Measurements from ENCODE around the gene STRIP2.
"Not testable (repeated sequence)": the region's sequence is repeated elsewhere in the genome, so short reads cannot be mapped to it uniquely, and the experiment has no call there.

Gene STRIP2, protein sequence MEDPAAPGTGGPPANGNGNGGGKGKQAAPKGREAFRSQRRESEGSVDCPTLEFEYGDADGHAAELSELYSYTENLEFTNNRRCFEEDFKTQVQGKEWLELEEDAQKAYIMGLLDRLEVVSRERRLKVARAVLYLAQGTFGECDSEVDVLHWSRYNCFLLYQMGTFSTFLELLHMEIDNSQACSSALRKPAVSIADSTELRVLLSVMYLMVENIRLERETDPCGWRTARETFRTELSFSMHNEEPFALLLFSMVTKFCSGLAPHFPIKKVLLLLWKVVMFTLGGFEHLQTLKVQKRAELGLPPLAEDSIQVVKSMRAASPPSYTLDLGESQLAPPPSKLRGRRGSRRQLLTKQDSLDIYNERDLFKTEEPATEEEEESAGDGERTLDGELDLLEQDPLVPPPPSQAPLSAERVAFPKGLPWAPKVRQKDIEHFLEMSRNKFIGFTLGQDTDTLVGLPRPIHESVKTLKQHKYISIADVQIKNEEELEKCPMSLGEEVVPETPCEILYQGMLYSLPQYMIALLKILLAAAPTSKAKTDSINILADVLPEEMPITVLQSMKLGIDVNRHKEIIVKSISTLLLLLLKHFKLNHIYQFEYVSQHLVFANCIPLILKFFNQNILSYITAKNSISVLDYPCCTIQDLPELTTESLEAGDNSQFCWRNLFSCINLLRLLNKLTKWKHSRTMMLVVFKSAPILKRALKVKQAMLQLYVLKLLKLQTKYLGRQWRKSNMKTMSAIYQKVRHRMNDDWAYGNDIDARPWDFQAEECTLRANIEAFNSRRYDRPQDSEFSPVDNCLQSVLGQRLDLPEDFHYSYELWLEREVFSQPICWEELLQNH

DNA sequence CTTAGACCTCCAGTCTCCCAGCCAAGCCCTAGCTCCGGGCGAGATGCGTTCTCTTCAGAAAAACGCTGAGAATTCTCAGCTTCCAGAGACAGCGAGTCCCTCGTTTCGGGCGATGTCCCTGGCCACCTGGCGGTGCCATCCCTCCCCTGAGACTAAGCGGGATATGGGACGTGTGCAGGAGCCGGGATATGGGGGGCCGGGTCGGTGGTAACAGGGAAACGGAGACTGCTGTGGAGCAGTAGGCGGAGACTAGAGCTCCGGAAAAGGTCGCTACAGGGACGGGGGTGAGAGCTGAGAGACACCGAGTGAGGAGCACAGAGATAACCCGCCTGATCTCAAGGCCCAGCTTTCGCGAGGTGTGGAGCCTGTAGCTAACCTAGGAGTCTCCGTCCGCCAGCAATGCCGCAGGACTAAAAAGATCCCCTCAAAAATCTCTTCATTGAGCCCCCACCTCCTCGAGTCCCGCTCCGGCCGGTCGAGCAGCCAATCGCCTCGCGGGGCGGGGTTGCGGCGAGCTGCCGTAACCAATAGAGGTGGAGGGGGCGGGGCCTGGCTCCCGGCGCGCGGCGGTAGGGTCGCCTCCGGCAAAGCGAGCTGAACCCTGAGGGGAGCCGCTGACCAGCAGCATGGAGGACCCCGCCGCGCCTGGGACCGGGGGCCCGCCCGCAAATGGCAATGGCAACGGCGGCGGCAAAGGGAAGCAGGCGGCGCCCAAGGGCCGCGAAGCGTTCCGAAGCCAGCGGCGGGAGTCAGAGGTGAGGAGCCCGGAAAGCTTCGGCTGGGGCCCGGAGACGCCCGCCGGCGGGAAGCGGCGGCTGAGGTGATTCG lies at the start of gene STRIP2:
Gene STRIP2 (plus strand): TSS at position 586 of the 828 bp plus-strand sequence. CDS start 41 bp downstream, at position 627.
- DNase-seq = peak; percentile 96

DNA sequence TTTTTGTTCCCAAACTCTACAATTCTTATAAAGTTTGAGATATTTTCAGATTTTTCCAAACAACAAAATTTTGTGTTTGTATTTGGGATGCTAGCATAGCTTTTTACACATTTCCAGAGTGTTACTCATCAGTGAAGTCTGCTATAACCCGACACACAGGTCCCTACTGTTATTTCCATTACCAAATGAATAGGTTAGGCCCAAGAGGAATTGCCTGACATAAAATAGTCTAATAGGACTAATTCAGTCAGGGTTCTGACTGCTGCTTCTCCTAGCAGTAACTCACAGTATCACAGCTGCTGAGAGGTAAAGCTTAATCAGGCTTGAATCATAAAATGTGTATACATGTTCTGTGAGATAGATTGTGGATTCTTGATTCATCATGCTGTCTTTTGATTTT lies 49.1 kb upstream of the STRIP2 start:
- DNase-seq = no peak

DNA sequence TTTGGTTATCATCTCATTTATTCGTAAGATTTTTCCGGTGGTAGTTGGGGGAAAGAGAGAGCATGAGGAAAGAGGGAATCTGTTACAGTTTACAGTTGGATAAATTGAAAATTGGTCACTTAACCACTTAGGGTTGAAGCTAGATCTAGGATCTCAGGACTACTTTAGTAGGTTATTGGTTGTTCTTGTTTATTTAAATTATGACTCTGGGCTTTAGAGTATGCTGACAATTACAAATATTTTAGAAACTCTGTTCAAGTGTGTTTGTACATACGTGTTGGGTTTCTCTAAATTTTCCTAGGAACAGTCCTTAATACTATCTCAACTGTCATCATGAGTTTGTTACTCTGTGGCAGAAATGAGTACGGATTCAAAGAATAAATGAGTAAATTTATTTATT lies 48.6 kb upstream of the STRIP2 start:
- no peak for DNase-seq

DNA sequence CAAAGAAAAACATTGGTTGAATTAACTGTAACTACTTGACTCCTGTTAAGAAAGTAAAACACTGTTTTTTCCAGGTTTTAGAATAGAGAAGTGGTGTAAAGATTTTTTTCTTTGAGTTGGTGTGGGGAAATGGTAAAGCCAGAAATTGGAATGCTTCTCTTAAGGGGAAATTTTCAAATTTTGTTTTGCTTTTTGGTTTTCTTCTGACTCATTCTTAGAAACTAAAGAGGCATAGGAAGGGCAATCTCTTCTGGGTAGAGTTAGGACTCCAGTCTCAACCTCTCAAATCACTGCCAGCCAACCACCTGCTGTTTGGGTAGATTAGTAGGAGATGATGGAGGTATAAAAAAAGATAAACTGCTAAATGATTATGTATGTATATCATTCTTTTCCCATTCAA lies 47.7 kb upstream of the STRIP2 start:
- DNase-seq = no peak

DNA sequence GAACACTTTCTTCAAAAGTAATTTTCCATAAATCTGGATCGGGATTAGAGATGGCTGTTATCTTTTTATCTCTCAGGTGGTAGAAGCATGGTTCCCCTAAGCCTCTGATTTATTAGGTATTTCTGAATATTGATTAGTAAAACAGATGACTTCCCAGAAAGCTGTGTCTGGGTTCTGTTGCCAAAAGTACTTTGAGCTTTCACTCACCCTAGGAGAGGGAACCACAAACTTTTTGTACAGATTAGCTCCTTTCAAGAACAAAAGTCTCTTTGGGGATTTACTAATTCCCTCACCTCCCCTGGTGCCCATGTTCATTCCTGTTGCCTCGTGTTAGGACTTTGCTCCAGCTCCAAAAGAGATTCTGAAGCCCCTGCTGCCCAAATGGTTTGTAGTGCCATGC lies 46.7 kb upstream of the STRIP2 start:
- DNase-seq = no peak

DNA sequence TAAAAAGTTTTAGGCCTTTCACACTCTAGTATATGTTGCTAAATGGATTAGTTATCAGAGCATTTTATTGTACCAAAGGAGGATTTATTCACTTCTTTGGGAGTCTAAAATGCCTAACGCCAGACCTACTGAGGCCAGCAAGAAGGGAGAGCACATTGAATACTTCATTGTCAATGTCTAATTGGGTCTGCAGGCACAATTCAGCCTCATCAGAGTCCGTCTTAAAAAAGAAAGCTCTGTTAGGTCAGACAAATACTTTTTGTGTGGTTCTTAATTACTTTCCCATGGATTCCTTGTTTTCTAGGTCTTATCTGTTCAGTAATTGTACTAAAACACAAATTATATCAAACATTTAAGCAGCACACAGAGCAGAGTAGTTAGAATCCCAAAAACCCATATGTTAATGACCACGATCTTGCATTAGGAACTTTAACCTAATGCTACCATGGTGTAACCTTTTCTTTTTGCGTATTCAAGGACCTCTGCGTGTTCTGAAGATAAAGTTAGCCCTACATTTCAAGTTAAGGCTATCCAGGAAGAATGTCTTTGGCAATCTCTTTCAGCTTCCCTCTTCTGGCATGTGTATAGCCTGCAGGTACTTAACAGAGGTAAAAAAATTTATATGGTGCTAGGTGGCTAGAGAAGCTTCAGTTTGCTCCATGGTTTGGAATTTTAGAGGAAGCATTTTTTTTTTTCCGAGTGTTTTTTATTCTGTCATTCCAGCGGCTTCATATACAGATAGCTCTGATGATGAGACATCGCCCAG lies 45.7 kb upstream of the STRIP2 start:
- no peak for DNase-seq

DNA sequence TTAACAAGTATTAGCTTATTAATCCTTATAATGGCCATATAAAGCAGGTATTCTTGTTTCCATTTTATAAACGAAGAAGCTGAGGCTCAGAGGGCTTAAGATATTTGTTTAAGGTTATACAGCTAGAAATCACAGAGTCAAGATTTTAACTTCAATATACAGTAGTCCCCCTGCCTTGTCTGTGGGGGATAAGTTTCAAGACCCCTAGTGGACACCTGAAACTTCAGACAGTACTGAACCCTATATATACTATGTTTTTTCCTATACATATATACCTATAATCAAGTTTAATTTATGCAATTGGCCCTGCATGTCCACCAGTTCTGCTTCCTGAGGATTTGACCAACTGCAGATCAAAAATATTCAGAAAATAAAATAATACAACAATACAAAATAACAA lies 44.4 kb upstream of the STRIP2 start:
- no peak for DNase-seq

DNA sequence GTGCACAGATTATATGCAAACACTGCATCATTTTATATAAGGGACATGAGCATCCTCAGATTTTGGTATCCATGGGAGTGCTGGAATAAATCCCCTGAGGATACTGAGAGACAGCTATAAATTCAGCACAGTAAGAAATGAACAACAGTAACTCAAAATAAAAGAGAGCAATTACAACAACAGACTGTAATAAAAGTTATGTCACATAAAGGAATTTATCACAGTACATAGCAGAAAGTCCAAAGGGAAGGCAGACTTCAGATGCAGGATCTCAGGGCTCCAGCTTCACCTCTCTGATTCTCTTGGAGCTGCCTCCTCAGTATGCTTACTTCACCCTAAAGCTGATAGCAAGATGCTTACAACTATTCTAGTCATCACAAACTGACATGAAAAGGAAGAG lies 43.9 kb upstream of the STRIP2 start:
- DNase-seq = no peak

DNA sequence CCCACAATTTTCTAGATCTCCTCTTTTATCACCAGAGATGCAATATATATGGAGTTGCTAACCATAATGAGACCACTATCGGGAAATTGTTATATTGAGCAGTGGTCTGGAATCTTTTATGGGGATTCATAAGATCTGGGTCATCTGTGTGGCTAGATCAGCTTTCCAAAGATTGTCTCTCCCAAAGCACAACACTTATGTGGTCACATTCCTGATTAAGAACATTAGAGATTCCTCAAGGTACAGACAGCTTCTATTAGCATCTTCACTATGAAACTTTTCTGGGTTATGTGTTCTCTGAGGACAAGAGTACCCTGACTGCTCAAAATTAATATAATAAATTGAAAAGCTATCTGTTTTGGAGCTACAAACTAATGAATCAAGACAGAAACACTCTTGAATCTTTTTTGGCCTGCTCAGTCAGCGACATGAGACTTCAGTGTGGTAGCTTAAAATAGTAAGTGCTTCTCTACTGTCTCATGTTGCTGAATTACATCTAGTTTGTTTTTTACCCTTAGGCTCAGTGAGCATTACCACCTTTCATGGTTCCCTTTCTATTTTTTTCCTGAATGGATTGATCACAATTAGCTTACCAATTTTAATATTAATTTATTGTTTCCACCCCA lies 42.6 kb upstream of the STRIP2 start:
- DNase-seq = no peak

DNA sequence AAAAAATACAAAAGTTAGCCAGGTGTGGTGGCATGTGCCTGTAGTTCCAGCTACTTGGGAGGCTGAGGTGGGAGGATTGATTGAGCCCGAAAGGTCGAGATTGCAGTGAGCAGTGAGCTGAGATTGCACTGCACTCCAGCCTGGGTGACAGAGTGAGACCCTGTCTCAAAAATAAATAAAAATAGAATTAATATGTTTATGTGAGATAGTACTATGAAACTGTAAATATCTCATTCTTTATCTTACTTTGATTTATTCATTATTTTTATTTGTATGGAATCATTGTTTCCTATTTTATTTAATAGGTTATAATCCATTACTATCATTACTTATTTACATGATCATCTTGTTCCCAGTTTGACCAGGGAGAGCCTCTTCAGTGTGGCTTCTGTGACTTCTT lies 41.0 kb upstream of the STRIP2 start:
- DNase-seq = no peak

DNA sequence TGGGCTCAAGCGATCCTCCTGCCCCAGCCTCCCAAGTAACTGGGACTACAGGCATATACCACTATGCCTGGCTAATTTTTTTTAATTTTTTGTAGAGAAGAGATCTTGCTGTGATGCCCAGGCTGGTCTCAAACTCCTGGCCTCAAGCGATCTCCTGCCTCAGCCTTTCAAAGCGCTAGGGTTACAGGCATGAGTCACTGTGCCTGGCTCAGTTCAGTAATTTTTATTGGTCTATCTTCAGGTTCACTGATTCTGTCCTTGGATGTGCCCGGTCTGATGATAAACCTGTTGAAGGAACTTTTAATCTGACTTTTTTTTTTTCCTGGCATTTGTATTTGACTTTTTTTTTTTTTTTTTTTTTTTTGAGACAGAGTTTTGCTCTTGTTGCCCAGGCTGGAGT lies 40.1 kb upstream of the STRIP2 start:
- no peak for DNase-seq

DNA sequence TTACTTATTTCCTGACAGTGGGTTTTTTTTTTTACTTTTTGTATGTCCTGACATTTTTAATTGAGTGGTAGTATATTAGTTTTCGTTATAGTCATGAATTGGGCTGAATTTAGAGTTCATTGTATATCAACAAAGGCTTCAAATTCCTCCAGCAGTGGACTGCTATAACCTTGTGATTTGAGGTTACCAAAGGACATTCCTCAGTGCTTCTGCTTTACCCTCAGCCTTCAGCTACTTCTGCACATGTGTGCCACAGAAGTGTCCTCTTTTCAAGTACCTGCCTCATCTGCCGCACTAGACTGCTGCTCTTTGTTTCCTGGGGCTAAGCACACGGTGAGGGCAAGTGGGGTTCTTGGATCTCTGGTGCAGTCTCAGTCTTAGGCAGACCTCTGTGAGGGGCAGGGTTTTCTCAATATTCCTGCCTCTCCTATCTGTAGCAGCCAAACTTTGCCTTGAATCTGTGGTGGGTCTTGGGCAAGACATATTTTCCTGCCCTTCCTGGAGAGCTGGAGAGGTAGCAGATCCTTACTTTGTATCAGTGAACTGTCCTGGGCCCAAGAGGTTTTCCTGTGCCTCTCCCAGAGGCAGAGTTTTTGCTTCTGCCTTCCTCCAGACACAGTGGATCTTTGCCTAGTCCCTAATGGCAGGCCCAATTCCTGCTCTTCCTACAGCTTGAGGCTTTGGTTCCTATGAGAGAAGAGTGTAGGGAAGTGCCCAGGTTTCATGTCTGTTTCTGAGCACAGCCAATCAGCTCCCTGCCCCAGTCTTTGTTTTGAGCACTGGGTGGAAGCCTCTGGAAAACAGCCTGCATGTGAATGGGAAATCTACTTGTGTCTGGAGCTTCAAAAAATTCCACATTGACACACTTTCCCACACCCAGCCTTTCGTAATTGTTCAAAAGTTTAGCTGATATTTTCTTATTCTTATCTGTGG lies 39.0 kb upstream of the STRIP2 start:
- DNase-seq = no peak

DNA sequence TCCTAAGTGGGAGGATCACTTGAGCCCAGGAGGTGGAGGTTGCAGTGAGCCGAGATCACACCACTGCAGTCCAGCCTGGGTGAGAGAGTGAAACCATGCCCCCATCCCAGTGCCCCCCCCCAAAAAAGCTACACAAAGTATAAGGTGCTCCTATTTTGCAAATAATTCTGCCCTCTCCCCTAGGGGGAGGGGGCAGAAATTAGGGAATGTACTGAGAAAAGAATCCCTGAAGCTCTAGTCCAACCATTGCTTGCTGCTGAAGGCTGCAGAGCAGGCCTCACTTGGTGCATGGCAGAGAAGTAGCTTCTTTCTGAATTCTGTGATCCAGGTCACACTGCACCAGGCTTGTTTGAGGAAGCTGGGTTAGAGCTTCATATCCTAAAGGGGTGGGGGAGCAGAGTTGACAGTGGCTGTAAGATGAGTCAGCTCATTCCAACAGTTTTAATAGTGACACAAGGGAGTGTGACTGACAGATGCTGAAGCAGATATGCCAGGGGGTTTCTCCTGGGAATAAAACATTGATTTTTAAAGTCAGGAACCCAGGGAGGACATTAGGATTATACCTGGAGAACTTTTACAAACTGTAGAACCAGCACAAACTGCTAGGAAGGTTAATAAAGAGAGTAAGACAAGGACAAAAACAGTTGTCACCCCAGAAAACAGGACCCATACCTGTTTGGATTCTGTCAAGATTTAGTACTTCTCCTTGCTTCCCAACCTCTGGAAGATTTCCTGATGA lies 32.8 kb upstream of the STRIP2 start:
- DNase-seq = peak; percentile 92

DNA sequence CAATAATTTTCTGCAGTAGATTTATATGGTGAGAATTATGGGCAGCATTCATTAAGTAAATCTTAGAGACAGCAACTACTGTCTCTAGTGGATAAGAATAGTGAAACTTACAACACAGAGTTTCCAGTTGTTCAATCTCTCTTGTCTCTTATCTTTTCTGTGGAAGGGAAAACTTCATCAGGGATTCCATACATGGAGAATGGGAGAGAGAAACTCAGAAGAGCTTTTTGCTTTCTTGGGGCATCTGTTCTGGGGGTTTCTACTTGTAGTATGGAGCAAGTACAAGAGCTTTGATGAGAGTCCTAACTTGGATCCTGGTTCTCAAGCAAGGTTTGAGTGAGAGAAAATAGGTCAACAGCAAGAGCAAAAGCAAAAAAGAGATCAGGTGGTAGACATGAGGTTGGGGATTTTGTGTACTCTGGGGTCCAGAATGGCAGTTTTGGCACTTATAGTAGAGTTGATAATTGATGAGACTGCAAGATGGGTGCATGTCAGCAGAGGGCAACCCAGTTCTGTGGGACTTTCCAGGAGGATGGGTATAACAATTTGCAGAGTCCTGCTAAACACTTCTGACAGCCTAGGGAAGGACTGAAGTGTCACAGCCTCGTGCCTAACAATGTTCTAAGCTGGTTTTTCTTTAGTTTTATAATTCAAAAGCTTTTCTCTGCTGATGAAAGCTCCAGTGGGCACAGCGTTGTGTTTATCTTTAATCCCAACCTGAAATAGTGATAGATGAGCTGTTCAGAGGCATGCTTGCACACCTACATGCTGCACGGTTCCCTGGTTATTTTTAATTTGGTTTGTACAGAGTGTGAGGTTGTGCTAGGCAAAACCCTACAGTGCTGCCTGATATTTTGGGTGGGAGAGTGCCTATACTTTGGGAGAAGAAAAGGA lies 32.0 kb upstream of the STRIP2 start:
- peak; percentile 68 for DNase-seq

DNA sequence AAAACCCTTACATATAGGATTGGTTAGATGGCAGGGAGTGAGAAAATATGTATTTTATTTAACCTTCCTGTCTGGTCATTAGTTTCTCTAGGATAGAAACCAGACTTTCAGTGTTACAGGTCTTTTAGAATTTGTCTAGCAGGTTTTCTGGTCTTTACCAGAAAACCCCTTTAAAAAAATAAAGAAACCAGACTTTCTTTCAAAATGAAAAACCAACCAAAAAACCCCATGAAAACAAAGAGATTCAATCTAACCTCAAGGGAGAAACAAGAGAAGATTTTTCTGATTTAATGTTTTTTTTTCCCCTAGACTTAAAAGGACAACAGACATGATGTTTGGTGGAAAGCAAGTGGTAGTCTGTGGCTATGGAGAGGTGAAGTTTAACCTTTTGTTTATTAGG lies 28.7 kb upstream of the STRIP2 start:
- DNase-seq = no peak

DNA sequence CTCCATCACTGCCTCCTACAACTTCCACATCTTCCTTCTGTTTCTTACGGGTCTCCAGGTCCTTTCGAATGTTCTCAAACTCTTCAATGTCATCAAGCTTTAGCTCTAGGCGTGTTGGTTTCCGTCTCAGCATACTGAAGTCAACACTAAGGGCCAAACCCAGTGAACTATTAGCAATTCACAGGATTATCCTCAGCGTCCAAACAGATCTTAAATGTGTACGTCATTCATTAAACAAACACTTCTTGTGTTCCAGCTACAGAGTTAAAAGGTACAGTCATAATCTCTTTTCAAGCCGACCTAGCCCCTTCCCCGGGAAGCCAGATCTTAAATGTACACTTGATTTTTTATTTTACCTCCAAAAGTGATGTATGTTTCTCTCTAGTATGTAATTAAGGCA lies 24.0 kb upstream of the STRIP2 start:
- DNase-seq = not testable (repeated sequence)

DNA sequence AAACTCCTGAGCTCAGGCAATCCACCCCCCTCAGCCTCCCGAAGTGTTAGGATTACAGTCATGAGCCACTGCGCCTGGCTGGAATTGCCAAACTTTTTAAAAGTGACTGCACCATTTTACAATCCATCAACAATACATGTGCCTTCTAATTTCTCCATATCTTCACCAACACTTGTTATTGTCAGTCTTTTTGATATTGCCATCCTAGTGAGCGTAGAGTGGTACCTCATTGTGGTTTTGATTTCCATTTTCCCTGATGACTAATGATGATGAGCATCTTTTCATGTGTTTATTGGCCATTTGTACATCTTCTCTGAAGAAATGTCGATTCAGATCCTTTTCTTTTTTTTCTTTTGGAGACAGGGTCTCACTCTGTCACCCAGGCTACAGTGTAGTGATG lies 21.7 kb upstream of the STRIP2 start:
- no peak for DNase-seq

DNA sequence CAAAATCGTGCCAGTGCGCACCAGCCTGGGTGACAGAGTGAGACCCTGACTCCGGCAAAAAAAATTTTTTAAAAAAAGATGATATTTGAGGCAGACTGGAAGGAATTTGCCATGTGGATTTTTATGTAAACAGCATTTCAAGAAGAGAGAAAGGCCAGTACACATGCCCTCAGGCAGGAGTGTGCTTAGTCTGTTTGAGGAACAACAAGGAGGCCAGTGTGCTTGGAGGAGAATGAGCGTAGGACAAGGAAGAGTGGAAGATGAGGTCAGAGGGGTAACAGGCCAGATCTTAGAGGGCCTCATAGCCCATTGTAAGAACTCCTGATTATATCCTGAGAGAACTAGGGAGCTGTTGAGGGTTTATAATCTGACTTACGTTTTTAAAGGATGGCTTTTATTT lies 17.2 kb upstream of the STRIP2 start:
- no peak for DNase-seq

DNA sequence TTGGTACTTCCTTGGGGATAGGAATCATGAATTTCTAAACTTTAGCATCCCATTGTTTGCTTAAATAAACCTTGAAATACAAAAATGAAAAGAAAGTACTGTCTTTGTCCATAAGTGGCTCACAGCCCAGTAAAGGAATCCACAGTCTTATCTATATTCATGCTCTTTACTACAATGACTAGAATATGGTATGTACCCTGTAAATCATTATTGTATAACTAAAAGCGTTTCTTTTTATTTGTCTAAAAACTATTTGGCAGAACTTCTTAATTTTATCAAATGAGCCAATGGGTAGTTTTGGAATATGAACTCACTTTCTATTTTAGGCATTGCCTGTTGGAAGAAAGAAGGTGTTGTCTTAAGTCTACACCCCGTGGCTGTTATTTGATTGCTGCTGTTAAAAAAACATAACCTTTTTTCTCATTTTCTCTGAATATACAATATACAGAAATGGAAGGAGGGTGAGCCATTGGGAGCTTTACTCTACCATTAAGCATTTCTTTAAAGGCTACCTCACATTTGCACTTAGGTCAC lies 12.4 kb upstream of the STRIP2 start:
- DNase-seq = no peak
